HepG2 (cell line): ENCODE measurements around the gene GMPPA. TPM values are rescaled to one million over a fixed set of nuclear protein-coding genes. Genes with fewer than 3 reads are reported as not detected.

Source experiments
- ADNP ChIP-seq: sonication (generic); formaldehyde crosslinking; IDR thresholded peaks from 2 replicates; pipeline ENCODE4 v1.4.0; 2020; ENCODE audit warnings: missing genetic modification reagents
- AGO1 ChIP-seq: fragments of 200-400 bp; formaldehyde crosslinking; IDR thresholded peaks from 2 replicates; pipeline ENCODE4 v1.6.1; 2017; ENCODE audit warnings: mild to moderate bottlenecking, low read depth, low read length, moderate library complexity; ENCODE audit not compliant: poor library complexity, severe bottlenecking
- ARID2 ChIP-seq: sonication (generic); formaldehyde crosslinking; IDR thresholded peaks from 2 replicates; pipeline ENCODE4 v1.8.1; 2022; ENCODE audit warnings: mild to moderate bottlenecking, missing genetic modification reagents, borderline replicate concordance
- DR1 ChIP-seq: sonication (generic); formaldehyde crosslinking; IDR thresholded peaks from 2 replicates; pipeline ENCODE4 v1.8.0; 2021; ENCODE audit warnings: mild to moderate bottlenecking, missing genetic modification reagents, inconsistent platforms
- ETV5 ChIP-seq: IDR thresholded peaks from 2 replicates; pipeline ENCODE4 v1.6.1; 2018; ENCODE audit warnings: missing biosample characterization, missing genetic modification reagents, inconsistent platforms, borderline replicate concordance
- HCFC1 ChIP-seq: fragments of 150-350 bp; IDR thresholded peaks from 2 replicates; pipeline ENCODE4 v1.6.1; 2014; ENCODE audit warnings: low read depth, low read length
- LCORL ChIP-seq, 2 experiments: fragments of 450-650 bp in 1 of 2; sonication (generic) in 1 of 2; formaldehyde crosslinking in 1 of 2; IDR thresholded peaks; 2 replicates each; pipeline versions ENCODE4 v1.5.0 to v1.6.1; 2017 to 2020; ENCODE audit warnings: antibody characterized with exemption in 1 of 2, missing genetic modification reagents in 1 of 2
- MXD3 ChIP-seq: IDR thresholded peaks from 2 replicates; pipeline ENCODE4 v1.6.1; 2016; ENCODE audit warnings: mild to moderate bottlenecking, missing biosample characterization, missing genetic modification reagents
- REPIN1 ChIP-seq: sonication (generic); formaldehyde crosslinking; IDR thresholded peaks from 2 replicates; pipeline ENCODE4 v1.8.0; 2022; ENCODE audit warnings: missing genetic modification reagents, low read depth, mild to moderate bottlenecking, borderline replicate concordance
- SIN3A ChIP-seq: IDR thresholded peaks from 2 replicates; pipeline ENCODE4 v1.6.1; 2011; ENCODE audit warnings: low read depth, mild to moderate bottlenecking, control low read depth, low read length, borderline replicate concordance
- TRIM24 ChIP-seq: sonication (generic); formaldehyde crosslinking; IDR thresholded peaks from 2 replicates; pipeline ENCODE4 v1.8.0; 2022; ENCODE audit warnings: mild to moderate bottlenecking, missing genetic modification reagents
- ZNF333 ChIP-seq: sonication (generic); formaldehyde crosslinking; IDR thresholded peaks from 2 replicates; pipeline ENCODE4 v1.4.0; 2020; ENCODE audit warnings: mild to moderate bottlenecking, missing genetic modification reagents, borderline replicate concordance
- ZNF383 ChIP-seq: sonication (generic); formaldehyde crosslinking; IDR thresholded peaks from 2 replicates; pipeline ENCODE4 v1.4.0; 2020; ENCODE audit warnings: missing genetic modification reagents, mild to moderate bottlenecking, borderline replicate concordance
- ZNF703 ChIP-seq: sonication (generic); formaldehyde crosslinking; IDR thresholded peaks from 2 replicates; pipeline ENCODE4 v1.5.1; 2020; ENCODE audit warnings: missing genetic modification reagents, mild to moderate bottlenecking, moderate library complexity, borderline replicate concordance
- ZNF776 ChIP-seq: sonication (generic); formaldehyde crosslinking; IDR thresholded peaks from 2 replicates; pipeline ENCODE4 v1.4.0; 2020; ENCODE audit warnings: mild to moderate bottlenecking, missing genetic modification reagents
- polyA plus RNA-seq, 8 experiments: library from polyadenylated mRNA; depleted of rRNA in 3 of 8; stranded (reverse) in 7 of 8; unstranded in 1 of 8; fragments of >200 nt; fragmentation: Illumina TruSeq in 4 of 8; extraction: Trizol in 4 of 8; gene quantifications; 2 replicates each; pipeline versions ENCODE4 v1.2.1 to v1.2.3, GENCODE V29; 2011 to 2016; ENCODE audit warnings: low read depth in 4 of 8, missing spikeins in 1 of 8, mixed read lengths in 1 of 8; ENCODE audit not compliant: insufficient read depth in 1 of 8
- total RNA-seq, 5 experiments: library from RNA; depleted of rRNA; stranded (reverse); fragments of >200 nt; fragmentation: Illumina TruSeq; extraction: Trizol; gene quantifications; 2 replicates each; pipeline ENCODE4 v1.2.3, GENCODE V29; 2016; ENCODE audit warnings: low read depth in 1 of 5
- TF ChIP-seq, protein P1 (sequence below): sonication (generic); formaldehyde crosslinking; IDR thresholded peaks from 2 replicates; pipeline ENCODE4 v1.4.0; 2020; ENCODE audit warnings: mild to moderate bottlenecking, missing genetic modification reagents
- TF ChIP-seq, protein P2 (sequence below): sonication (generic); formaldehyde crosslinking; IDR thresholded peaks from 2 replicates; pipeline ENCODE4 v1.9.0; 2022; ENCODE audit warnings: missing genetic modification reagents, mild to moderate bottlenecking, borderline replicate concordance

Gene GMPPA
- total and polyA plus RNA-seq, 2 of the 13 experiments (the other 11 are each of a cell fraction or from before 2014, with no cell fraction given): 81.1 to 106 TPM

DNA sequence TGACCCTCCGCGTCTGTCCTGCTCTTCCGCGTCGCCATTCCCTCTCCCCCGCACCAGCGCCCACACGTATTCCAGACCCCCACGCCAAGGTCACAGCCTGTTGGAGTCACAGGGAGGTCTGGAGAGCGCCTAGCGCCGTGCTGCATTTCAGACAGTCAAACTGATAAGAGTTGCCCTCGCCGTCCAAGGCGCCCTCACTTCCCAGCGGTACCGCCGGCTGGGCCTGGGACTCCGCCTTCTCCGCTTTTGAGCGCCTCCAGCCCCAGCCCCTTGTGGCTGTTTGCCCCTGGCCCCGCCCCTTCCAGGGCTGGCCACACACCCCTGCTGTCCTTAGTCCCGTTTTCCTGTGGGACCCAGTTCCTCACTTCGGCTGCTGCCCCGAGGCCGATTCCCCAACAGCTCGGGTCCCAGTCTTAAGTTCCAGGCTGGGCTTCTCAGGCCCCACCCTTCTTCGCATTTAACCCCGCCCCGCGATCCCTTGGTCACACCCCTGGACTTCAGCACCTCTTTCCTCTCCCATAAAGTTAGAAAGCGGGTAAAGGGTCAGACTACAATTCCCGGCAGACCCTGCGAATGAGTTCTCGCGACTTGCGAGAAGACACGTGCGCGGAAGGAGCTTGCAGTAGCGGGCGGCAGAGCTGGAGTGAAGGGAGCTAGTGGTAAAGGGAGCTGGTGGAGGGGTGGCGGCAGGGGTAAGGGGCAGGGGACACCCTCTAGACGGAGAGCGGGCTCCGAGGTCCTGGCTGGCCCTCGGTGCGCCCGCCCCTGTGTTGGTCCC lies at the start of gene GMPPA (continued):
- peak; percentile 58; the same call in 1 of the 2 replicates for TF ChIP-seq ZNF333 (CRISPR knock-in tag)
- peak; percentile 93 for TF ChIP-seq SIN3A
- TF ChIP-seq, protein P1, sequence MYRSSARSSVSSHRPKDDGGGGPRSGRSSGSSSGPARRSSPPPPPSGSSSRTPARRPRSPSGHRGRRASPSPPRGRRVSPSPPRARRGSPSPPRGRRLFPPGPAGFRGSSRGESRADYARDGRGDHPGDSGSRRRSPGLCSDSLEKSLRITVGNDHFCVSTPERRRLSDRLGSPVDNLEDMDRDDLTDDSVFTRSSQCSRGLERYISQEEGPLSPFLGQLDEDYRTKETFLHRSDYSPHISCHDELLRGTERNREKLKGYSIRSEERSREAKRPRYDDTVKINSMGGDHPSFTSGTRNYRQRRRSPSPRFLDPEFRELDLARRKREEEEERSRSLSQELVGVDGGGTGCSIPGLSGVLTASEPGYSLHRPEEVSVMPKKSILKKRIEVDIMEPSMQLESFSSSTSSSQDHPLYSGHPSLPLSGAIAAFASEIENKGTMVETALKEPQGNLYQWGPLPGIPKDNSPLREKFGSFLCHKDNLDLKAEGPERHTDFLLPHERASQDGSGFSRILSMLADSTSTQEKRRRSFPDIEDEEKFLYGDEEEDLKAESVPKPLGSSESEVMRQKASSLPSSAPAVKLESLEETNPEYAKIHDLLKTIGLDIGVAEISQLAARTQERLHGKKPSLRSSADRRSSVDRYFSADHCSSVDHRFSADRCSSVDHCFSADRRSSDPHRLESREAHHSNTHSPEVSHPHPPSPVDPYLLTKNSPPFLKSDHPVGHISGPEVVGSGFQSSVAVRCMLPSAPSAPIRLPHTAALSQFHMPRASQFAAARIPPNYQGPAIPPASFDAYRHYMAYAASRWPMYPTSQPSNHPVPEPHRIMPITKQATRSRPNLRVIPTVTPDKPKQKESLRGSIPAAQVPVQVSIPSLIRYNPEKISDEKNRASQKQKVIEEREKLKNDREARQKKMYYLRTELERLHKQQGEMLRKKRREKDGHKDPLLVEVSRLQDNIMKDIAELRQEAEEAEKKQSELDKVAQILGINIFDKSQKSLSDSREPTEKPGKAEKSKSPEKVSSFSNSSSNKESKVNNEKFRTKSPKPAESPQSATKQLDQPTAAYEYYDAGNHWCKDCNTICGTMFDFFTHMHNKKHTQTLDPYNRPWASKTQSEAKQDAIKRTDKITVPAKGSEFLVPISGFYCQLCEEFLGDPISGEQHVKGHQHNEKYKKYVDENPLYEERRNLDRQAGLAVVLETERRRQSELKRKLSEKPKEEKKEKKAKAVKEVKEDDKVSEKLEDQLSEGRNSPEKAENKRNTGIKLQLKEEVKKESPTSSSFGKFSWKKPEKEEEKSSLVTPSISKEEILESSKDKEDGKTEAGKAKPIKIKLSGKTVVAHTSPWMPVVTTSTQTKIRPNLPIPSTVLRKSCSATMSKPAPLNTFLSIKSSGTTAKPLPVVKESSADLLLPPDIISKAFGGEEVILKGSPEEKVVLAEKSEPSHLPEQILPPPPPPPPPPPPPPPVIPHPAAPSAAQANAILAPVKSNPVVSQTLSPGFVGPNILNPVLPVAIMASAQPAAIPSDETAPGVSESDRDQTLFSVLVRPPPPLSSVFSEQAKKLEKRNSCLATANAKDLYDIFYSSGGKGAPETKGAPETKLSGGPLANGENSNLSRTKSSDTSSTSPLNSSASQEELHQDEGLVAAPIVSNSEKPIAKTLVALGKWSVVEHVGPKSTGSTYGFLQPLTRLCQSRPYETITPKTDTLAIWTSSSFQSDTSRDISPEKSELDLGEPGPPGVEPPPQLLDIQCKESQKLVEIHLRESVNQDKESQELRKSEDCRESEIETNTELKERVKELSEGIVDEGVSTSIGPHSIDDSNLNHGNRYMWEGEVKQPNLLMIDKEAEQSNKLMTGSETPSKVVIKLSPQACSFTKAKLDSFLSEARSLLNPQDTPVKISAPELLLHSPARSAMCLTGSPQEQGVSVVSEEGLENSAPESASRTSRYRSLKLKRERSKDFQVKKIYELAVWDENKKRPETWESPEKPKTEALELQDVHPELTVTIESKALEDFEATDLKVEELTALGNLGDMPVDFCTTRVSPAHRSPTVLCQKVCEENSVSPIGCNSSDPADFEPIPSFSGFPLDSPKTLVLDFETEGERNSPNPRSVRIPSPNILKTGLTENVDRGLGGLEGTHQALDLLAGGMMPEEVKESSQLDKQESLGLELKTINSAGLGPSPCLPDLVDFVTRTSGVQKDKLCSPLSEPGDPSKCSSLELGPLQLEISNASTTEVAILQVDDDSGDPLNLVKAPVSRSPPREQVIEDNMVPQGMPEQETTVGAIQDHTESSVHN (CRISPR knock-in tag): 0 out of 2 replicates have a peak, but pooled peaks have one; percentile 26
- no peak; the same call in 1 of the 2 replicates for TF ChIP-seq ZNF383
- TF ChIP-seq AGO1: no peak
- peak; percentile 71; the same call in 1 of the 2 replicates for TF ChIP-seq REPIN1 (CRISPR knock-in tag)
- TF ChIP-seq MXD3: no peak; the same call in 1 of the 2 replicates
- TF ChIP-seq ETV5 (CRISPR knock-in tag): 0 out of 2 replicates have a peak, but pooled peaks have one; percentile 9
- peak; percentile 93 for TF ChIP-seq ARID2 (CRISPR knock-in tag)
- no peak for TF ChIP-seq ADNP (CRISPR knock-in tag)
- peak; percentile 85; the same call in 1 of the 2 replicates for TF ChIP-seq ZNF703 (CRISPR knock-in tag)
- TF ChIP-seq, protein P2, sequence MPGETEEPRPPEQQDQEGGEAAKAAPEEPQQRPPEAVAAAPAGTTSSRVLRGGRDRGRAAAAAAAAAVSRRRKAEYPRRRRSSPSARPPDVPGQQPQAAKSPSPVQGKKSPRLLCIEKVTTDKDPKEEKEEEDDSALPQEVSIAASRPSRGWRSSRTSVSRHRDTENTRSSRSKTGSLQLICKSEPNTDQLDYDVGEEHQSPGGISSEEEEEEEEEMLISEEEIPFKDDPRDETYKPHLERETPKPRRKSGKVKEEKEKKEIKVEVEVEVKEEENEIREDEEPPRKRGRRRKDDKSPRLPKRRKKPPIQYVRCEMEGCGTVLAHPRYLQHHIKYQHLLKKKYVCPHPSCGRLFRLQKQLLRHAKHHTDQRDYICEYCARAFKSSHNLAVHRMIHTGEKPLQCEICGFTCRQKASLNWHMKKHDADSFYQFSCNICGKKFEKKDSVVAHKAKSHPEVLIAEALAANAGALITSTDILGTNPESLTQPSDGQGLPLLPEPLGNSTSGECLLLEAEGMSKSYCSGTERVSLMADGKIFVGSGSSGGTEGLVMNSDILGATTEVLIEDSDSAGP (CRISPR knock-in tag): peak; percentile 86; the same call in 1 of the 2 replicates
- peak; percentile 63 for TF ChIP-seq DR1 (CRISPR knock-in tag)
- no peak for TF ChIP-seq ZNF776
- peak; percentile 97 for TF ChIP-seq HCFC1
- TF ChIP-seq TRIM24 (CRISPR knock-in tag): no peak
- TF ChIP-seq LCORL (IDR thresholded peaks at IDR 0.05): no peak
- TF ChIP-seq LCORL (CRISPR knock-in tag; IDR thresholded peaks at IDR 0.05): peak; percentile 60; the same call in 1 of the 2 replicates
